Heart left ventricle (tissue), 13 donors: Measurements from ENCODE around the gene ERCC2.

Source experiments
- CTCF ChIP-seq, 12 donors: fragments of 200-600 bp; sonication (generic) in 4 of 12; IDR thresholded peaks; one replicate each; pipeline versions ENCODE4 v1.5.0 to v1.8.0; 2018 to 2022; ENCODE audit warnings: antibody characterized with exemption in 12 of 12, mild to moderate bottlenecking in 5 of 12
- POLR2A ChIP-seq, 2 donors: fragments of 450-650 bp; IDR thresholded peaks; one replicate each; pipeline ENCODE4 v1.6.1; 2017; ENCODE audit warnings: antibody characterized with exemption in 2 of 2, mild to moderate bottlenecking in 2 of 2, moderate library complexity in 2 of 2
- donor health status: ischemic (EF 13 %, LVEDD 7.1; RV severe dilation, severe dysfunction).
- donor health status: DM: no; HTN: yes; CAD: no.
- donor health status: DM: no; HTN: no; CAD: no.
- donor health status: ischemic (EF 25% LVEDD 6.9; RV normal size, moderate dysfunction).
- donor health status: ischemic (EF 25% LVEDD 5.7; RV mildly dilated, moderate dysfunction).
- donor health status: ischemic (EF 35%, LVEDD 5.7; RV mildly dilated, moderate dysfunction).
- donor health status: nonischemic (EF 11% LVEDD 7.7; RV severe dilation, severe dysfunction).
- donor health status: DM: yes; HTN: yes; CAD: no.
- donor health status: PGD.
- donor health status: ischemic (EF 29% LVEDD 5.4; RV normal size, mild dysfunction).
- donor health status: nonischemic (EF 23%, LVEDD 6.1; RV moderate dilation, normal function).

DNA sequence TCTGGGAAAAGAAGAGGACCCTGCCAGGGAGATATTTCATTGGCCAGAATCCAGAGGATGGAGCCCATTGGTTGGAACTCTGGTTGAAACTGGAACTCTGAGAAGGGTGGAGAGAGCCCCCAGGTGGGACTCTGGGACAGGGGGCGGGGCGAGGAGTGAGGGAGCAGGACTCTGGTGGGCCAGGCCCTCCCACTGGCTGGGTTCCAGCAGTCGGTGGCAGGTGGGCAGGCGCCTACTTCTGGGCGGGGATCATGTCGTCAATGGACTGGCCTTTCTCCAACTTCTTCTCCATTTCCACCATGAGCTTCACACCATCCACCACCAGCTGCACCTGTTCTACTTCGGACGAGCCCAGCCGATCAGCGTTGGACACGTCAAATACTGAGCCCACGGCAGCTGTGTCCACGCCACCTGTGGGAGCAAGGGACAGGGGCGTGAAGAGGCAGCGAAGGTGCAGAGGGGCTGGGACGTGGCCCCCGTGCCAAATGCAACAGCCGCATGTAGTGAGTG lies 63.8 kb downstream of the ERCC2 start:
- TF ChIP-seq POLR2A (IDR thresholded peaks at IDR 0.05) (no peak), CTCF (IDR thresholded peaks at IDR 0.05) (no peak)
